Measurements from ENCODE around the gene ATP1A1.

ATP1A1 gene

DNA sequence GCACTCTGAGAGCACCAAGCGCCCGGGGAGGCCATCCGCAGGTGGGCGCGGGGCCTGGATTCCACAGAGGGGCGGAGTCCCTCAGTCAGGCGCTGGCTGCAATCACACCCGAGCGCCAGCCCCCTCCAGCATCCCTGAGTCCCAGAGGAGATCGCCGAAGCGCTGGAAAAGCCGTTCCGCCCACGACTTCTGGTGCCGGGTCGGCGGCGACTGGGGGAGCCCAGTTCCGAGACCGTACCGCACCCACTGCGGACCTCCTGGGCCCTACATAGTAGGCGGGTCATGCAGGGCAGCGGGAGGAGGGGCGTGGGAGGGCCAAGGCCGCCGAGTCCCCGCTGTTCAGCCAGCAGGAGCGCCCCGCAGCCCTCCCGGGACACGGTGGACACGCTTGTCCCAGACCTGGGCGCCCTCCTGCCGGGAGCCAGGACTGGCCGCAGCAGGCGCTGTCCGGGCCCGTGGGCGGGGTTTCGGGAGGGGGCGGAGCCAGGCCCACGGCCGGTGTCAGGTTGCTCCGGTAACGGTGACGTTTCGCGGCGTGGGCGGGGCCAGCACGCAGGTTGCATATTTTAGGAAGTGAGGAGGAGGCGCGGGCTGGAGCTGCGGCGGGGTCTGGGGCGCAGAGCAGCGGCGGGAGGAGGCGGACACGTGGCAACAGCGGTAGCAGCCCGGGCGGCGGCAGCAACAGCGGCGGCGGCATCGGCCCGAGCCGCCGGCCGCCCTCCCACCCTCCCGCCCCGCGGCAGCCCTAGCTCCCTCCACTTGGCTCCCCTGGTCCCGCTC is at the start of gene ATP1A1:
ATP1A1 (plus strand) TSS at position 594 of the 780 bp plus-strand sequence. CDS start 268 bp downstream, outside the sequence.
- DNase-seq, result peak; percentile 99

DNA sequence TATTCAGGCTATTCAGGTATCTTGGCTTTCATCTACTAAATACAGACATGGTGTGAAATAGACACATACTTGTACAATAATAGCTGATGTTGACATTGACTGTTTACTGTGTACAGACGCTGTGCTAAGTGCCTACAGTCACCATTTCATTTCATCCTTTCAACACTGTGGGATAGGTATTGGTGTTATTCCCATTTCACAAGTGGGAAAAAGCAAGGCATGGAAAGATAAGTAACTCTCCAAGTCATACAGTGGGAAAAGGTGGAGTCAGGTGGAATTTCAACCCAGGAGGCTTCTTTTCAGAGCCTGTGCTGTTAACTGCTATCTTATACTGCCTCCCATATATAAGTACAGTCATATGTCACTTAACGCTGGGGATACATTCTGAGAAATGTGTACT is 49.6 kb upstream of the ATP1A1 start:
- no peak for DNase-seq

DNA sequence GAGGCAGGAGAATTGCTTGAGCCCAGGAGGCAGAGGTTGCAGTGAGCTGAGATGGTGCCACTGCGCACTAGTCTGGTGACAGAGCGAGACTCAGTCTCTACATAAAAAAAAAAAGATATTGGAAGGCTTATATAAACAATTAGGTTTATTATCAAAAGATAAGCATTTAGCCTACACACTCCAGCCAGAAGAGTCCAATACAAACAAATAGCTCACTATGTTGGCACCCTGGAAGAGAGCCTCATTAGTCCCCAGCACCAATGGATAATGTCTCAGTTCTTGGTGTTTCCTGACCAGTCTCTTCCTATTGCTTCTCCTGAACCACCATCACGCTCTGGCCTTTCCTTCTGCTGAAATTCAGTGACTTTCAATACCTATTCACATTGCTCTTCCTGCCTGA is 48.6 kb upstream of the ATP1A1 start:
- DNase-seq, result no peak

DNA sequence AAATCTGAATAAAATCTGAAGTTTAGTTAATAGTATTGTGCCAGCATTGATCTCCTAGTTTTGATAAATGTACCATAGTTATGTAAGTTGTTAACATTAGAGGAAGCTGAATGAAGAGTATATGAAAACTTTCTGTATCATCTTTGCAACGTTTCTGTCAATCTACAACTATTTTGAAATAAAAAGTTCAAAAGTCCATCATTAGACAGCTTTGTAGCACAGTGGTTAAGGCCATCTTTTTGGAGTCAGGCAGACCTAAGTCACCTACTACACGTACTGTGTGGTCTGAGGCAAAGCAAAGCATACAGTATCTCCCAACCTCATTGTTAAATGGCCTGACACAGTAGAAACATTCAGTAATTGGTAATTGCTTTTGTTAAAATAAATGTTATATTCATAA is 47.9 kb upstream of the ATP1A1 start:
- no peak for DNase-seq

DNA sequence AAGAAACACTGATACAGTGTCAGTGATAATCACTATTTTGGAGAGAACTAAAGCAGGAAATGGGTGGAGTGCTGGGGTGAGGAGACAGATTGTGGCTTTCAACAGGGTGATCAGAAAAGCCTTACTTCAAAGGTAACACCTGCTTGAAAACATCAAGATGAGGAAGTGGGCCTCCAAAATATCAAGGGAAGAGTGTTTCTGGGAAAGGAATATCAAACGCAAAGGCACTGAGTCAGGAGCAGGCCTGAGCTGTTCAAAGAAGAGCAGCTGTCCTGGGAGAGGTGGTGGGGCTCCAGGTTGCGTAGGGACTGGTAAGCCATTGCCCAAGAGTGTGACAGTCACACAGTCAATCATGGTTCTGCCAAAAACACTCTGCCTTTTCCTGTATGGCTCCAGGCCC is 47.1 kb upstream of the ATP1A1 start:
- DNase-seq, result peak; percentile 16 to 32

DNA sequence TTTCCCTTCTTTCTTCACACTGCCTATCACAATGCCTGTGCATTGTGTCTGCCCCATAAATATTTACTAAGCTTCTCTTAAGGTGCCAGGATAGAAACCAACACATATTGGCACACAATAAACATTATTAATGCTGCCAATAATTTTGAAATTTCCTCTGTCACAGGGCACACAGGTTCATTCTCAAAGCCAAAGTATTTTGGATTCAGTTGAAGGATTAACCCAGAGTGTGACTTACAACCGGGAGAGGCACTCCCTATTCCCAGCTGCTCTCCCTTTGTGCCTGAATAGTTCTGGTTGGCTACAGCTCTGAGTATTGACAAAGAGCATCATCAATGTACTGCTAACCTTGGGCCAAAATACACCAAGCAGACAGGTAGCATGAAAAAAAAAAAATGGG is 46.6 kb upstream of the ATP1A1 start:
- DNase-seq, result no peak

DNA sequence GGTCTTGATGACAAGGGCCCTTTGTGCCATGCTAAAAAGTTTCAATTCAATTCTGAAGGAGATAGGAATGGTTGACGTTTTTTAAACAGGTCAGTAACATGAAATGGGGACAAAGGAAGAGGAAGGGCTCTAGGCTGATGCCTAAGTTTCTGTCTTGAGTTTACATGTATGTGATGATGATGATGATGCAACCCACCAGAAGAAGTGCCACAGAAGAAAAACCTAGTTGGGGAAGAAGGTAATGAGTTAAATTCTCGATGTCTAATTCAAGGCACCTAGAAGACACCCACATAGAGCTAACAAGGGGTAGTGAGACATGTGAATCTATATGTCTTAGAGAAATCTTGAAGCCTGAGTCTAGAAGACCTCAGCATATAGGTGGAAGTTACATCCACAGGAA is 44.4 kb upstream of the ATP1A1 start:
- no peak for DNase-seq

DNA sequence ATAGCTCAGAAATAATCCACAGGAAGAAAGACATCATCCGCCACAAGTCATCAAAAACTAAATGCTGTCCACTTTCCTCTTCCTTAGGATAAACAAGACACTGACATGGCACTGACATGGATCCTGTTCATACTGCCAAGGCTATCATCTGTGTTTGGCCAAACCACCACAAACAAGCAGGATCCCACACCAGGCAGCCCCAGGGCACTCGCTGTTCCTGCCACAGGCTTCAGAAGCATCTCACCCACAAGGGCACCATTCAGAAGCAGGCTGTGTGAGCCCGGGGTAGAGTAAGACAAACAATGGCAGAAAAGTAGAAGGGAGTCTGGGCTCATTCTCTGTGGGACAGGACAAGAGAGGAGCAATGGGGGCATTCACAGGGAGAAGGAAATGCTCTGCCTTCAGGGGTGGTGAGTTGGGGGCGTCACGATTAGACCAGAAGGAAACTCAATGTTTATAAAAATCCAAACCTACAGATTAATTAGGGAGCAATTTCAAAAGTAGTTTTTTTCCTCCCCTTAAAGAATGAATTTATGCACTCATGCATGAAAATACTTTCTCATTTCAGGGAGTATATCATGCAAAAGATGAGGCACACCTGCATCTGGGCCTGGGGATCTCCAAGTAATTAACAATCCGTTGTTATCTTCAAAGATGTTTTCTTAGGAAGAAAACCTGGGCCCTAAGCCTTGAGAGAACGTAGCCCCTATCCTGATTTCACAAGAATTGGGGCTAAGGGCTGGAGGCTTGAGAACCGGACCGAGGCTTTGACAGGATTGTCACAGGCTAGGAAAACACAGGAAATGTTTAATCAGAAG is 43.3 kb upstream of the ATP1A1 start:
- DNase-seq, result no peak

DNA sequence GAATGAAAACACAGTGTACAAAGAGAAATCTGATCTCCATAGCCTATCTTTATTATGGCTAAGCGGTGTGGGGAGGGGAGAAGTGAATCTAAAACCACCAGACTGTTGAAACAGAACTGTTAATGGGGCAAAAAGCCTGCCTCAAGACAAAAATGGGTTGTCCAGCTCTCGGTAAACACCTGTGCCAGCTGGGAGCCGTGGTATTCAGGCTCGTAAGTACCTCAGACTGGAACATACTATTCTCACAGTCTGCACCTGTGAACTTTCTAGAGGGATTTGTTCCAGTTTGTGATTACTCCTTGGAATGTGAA is 42.7 kb upstream of the ATP1A1 start:
- DNase-seq, result no peak

DNA sequence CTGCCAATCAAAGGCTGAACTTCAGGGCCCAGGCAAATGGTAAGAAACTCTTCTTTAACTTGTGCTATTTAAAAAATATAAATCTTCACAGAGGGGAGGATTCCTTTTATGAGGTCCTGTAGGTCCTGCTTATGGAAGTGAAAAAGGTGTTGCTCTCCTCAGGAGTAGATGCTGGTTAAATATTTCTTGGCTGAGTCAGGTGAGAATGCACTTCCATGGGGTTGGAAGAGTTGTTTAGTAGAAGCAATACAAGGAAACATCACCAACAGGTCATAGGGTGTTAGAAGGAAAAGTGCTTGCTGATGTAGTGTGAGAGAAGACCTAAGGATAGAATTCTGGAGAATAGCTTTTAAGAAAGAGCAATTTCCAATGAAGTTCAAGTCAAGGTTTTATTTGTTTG is 42.2 kb upstream of the ATP1A1 start:
- DNase-seq, result no peak

DNA sequence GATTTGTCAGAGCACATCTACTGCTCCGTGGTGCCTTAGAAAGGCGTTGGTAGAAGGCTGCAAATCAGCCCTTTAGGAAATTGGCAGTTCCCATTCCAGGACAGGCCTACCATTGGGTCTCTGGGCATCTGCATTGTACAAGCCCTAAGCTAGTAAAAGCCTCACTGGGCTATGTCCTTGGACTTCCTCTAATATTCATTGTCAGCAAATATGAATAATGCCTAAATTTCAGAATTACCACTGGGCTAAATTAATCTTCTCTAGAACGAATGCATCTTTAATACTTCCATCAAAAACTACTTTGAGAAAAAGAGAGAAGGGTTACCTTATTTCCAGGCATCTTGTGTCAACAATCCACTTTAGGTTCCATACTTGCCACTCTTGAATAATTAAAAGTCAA is 41.5 kb upstream of the ATP1A1 start:
- DNase-seq, result no peak

DNA sequence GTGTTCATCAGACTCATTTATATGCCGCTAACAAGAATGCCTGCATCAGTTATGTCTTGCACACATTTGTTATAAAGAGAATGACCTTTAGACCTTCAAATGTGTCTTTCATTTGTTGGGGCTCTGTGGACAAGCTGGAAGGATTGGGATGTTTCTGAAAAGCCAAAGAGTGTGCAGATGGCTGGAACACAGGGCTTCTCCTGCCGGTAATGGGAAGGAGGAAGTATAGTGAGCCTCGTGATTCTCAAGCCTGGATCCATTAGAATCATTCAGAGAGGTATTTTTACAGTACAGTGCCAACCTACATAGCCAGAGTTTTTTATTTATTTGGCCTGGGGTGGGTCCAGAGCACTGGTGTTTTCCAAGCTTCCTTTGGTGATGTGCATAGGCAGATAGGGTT is 40.6 kb upstream of the ATP1A1 start:
- DNase-seq, result no peak

DNA sequence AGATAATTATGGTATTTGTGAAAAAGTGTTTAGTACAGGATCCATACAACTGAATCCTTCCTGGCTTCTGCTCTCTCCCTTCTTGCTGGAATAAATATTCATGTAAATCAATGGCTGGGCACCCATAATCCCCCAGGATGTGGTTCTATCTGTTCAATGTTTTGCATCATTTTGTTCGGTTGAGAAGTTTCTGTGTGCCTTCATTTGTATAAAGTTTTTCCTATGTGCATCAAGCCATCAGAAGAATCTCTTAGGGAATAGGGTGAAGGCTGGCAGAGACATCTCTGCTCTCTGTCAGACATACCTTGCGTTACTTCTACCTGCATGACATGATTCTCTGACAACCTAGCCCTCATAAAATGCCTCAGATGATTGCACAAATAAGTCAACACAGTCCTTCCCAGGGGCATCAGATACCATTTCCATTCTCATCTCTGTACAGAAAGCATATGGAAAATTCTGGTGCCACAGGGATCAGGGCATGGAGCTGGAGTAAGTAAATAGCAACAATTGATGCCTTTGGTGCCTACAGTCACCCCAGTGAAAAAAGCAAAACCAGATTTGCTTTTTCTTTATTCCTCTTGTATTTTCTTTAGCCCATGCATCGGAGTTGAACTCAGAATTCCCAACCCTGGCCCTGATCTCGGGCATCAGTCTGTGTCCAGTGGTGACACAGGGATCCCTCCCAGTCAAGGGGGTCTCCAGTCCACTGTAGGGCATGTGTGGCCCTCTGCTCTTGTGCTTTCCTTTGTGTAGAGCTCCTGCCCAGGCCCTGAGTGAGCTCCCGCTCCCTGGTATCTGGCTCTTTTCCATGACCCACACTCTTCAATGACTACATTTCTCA is 39.7 kb upstream of the ATP1A1 start:
- no peak for DNase-seq

DNA sequence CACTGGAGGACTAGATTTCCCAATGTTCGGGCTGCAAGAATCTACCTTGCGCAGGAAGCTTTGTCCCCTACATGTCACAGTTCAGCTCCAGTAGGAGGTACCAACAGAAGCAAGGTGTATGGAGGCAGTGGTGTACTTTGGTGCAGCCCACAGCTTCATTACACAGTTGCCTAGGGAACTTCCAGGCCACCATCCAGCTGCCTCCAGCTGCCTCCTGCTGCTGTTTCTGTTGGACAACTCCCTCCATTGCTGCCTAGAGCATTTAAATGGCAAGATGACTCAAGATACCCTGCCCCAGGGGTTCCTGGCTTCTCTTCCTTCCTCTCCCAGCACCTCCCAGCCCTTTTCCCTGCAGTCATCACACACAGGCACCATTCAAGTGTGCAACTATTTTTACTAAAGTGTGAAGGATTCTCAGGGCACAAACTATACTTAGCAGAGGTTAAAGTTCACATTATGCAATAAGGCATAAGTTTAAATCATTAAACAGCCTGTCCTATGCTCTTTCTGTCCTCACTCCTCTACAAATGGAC is 39.0 kb upstream of the ATP1A1 start:
- DNase-seq, result no peak

DNA sequence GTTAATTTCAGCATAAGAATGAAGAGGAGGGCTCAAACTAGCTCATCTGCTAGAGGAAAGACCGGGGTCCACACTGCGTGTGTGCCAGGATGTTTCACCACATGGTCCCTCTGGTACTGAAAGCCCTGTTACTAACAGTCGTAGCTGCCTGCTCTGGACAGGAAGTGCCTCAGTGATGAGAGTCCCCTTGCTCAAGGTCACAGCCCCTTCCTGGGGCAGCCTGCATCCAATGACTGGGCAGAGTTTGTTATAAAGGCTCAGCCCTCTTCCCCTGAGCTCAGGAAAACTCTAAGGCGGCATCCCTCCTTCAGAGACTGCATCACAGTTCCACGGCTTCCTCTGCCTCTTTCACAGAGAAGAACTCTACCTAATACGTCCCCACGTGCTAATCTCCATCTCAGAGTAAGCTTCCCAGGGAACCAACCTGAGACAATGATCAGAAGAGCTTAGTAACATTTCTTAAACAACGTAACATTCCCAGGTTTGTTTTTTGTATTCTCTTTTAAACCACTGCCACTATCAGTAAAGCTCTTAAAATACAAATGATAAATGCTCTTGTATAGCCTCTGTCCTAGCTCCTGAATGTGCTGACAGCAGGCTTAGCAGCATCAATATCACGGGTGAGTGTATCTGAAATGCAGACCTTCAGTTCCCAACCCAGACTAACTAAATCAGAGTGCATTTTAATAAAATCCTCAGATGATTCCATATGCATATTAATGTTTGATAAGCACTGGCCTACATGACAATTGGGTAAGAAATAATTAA is 38.0 kb upstream of the ATP1A1 start:
- no peak for DNase-seq

DNA sequence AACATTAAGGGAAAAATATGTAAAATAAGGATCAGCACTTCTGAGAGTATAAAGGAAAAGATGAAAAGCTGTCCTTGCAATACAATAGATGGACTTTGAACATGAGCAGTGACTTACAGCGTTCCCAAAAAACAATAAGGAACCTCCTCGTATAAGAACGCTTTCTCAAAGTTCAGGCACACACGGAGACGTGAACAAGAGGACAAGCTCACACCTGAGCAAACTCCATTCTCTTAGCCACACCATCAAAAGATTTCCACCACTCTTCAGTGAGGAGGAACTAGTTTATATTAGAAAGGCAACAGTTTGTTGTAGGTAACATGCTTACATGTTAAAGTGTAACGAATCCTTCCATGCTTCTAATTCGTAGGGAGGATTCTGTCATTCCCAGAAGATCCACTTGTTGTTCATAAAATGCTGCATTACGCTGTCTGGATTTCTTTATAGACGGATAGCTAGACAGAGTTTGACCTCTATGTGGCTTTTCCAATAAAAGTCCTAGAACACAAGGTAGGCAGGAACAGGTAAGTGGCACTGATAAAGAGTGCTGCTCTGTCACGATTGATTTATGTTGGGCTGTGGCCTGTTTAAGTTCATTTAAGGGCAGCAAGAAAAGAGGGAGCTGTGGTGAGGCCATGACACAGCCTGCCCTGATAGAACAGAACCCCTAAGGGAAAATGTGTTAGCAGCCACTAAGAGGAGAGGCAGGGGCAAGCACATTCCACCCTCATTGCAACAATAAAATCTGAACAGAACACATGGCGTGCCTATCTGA is 37.0 kb upstream of the ATP1A1 start:
- no peak for DNase-seq

DNA sequence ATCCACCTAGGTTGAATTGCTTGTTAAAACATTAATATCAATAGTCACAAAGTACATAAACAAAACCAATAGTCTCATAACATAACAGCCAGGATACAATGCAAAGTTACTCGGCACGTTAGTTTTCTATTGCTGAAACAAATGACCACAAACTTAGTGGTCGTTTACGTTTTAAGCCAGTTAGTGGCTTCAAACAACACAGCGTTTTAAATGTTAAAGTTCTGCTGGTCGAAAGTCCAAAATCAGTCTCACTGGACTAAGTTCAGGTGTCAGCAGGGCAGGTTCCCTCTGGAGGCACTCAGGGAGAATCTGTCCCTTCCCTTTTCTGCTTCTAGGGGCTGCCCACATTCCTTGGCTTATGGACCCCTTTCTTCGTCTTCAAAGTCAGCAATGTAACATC is 35.6 kb upstream of the ATP1A1 start:
- no peak for DNase-seq

DNA sequence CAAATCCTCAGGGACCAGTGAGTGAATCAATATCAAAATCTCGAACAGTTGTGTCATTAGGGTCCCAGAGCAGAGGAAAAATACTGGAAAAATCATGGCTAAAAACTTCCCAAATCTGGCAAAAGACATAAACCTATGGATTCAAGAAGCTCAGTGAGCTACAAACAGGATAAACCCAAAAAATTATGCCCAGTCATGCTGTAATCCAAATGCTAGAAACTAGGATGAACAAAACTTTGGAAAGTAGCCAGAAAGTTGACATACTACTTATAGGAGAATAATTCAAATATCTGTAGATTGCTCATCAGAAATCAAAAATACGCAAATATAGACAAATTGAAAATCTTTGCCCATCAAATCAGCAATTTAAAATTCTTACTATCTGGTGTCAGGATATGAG is 34.6 kb upstream of the ATP1A1 start:
- DNase-seq, result no peak

DNA sequence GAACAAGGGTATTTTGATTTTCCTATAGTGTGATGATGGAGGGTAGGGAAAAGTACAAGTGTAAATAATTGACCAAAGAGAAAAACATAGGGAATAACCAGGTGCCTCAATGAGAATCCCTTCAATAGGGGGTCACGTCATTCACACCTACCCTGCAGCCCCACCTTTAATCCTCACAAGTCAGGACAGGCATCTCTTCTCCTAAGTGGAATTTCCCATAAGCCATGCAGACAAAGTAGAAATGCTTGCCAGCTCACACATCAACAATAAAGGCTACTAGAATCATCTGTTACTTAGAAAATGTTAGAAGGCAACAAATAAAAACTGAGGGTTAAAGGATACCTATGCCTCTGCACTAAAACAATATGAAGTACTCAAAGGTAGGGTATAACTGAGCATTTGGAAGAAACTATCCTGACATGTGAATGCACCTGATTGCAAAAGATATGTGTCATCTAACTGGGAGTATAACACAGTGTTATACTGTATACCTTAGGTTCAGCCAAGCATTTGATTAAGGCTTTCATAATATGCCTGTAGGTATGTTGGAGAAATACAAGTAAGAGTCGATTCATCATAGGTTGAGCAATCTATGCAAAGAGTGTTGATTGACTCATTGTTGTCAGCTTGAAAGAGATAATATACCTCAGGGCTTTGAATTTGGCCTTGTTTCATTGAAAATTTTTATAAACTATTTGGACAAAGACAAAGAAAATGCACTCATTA is 32.4 kb upstream of the ATP1A1 start:
- DNase-seq, result no peak

DNA sequence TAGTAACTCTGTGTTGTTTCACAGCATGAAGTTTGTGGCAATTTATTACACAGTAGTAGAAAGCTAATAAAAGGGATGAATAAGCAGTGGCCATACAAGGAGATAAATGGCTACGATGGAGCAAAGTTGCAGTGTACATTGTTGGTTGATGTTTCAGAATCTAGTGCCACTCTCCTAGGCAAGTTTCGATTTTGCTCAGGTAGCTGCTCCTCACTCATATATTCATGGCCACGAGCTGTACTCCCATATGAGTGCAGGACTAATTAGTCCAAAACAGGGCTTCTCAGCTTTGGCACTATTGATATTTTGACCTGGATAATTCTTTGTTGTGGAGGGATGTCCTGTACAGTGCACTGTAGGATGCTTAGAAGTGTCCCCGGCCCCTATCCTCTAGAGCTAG is 30.0 kb upstream of the ATP1A1 start:
- no peak for DNase-seq

DNA sequence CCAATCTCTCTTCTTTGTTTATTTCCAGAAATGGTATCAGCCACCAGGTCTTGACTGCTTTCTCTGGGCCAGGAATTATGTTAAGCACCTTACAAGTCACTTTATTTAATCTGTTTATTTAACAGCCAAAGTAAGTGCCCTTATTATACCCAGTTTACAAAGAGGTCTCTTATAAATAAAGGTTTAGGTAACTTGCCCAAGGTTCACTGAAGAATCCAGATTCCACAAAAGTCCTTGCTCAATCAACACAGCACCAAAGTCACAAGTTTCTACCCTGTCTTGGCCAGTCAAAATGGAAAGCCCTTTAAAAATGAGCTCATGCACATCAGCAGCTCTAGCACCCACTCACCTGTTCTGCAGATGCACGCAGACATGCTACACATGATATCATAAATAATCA is 28.0 kb upstream of the ATP1A1 start:
- no peak for DNase-seq

Measured in activated CD4-positive, alpha-beta T cell treated with anti-CD3 and anti-CD28 coated beads, Interleukin-2, amount 50 U/mL, for 48 hours (primary cell).